H9 (cell line): ENCODE measurements around the gene MMP14. TPM values are rescaled to one million over a fixed set of nuclear protein-coding genes. Genes with fewer than 3 reads are reported as not detected.

Experiments used
- DNase-seq: peaks from one replicate; pipeline ENCODE4 v3.0.0-alpha.2; 2017
- H2AFZ ChIP-seq: one replicate; pipeline ENCODE4 v1.6.1; 2013; ENCODE audit warnings: mild to moderate bottlenecking, low read length, control low read depth, moderate library complexity
- H2AK5ac ChIP-seq: 2 replicates; pipeline ENCODE4 v1.6.1; 2013; ENCODE audit warnings: low read length, control low read depth, mixed read lengths; ENCODE audit not compliant: insufficient read length
- H2BK120ac ChIP-seq: one replicate; pipeline ENCODE4 v1.6.1; 2013; ENCODE audit warnings: low read depth, mild to moderate bottlenecking, low read length, control low read depth, inconsistent platforms; ENCODE audit not compliant: poor library complexity, severe bottlenecking
- H2BK12ac ChIP-seq: 2 replicates; pipeline ENCODE4 v1.6.1; 2013; ENCODE audit warnings: low read length, control low read depth, mixed read lengths, low read depth; ENCODE audit not compliant: insufficient read length
- H2BK15ac ChIP-seq: 2 replicates; pipeline ENCODE4 v1.6.1; 2013; ENCODE audit warnings: low read depth, low read length, control low read depth
- H2BK20ac ChIP-seq: one replicate; pipeline ENCODE4 v1.6.1; 2013; ENCODE audit warnings: low read depth, mild to moderate bottlenecking, low read length, control low read depth, inconsistent platforms; ENCODE audit not compliant: poor library complexity, severe bottlenecking
- H2BK5ac ChIP-seq: 2 replicates; pipeline ENCODE4 v1.6.1; 2013; ENCODE audit warnings: low read length, control low read depth, mixed read lengths; ENCODE audit not compliant: insufficient read length
- H3K14ac ChIP-seq: 2 replicates; pipeline ENCODE4 v1.6.1; 2013; ENCODE audit warnings: low read length, control low read depth; ENCODE audit not compliant: insufficient read depth
- H3K18ac ChIP-seq: 2 replicates; pipeline ENCODE4 v1.6.1; 2013; ENCODE audit warnings: low read depth, mild to moderate bottlenecking, mixed read lengths, low read length, control low read depth; ENCODE audit not compliant: insufficient read length
- H3K23ac ChIP-seq: 2 replicates; pipeline ENCODE4 v1.6.1; 2013; ENCODE audit warnings: low read length, control low read depth, mixed read lengths, low read depth; ENCODE audit not compliant: insufficient read length
- H3K23me2 ChIP-seq: 2 replicates; pipeline ENCODE4 v1.6.1; 2013; ENCODE audit warnings: low read depth, mild to moderate bottlenecking, mixed read lengths, low read length, control low read depth; ENCODE audit not compliant: insufficient read length, poor library complexity, severe bottlenecking
- H3K27ac ChIP-seq: 2 replicates; pipeline ENCODE4 v1.5.1; 2013; ENCODE audit warnings: low read length, control low read depth, mixed read lengths, low read depth; ENCODE audit not compliant: insufficient read length
- H3K27me3 ChIP-seq: 2 replicates; pipeline ENCODE4 v1.6.1; 2013; ENCODE audit warnings: low read length, control low read depth, inconsistent platforms; ENCODE audit not compliant: insufficient read depth
- H3K4ac ChIP-seq: 2 replicates; pipeline ENCODE4 v1.6.1; 2013; ENCODE audit warnings: low read depth, mild to moderate bottlenecking, control low read depth, inconsistent platforms, low read length, moderate library complexity
- H3K4me1 ChIP-seq: 2 replicates; pipeline ENCODE4 v1.6.1; 2013; ENCODE audit warnings: low read length, control low read depth, inconsistent platforms; ENCODE audit not compliant: insufficient read depth
- H3K4me2 ChIP-seq: 2 replicates; pipeline ENCODE4 v1.6.1; 2013; ENCODE audit warnings: low read length, control low read depth, mixed read lengths; ENCODE audit not compliant: insufficient read length, insufficient read depth
- H3K56ac ChIP-seq: 2 replicates; pipeline ENCODE4 v1.6.1; 2013; ENCODE audit warnings: low read depth, mild to moderate bottlenecking, mixed read lengths, low read length, control low read depth; ENCODE audit not compliant: insufficient read length
- H3K79me1 ChIP-seq: 2 replicates; pipeline ENCODE4 v1.6.1; 2013; ENCODE audit warnings: low read depth, mild to moderate bottlenecking, moderate library complexity, low read length, control low read depth, inconsistent platforms; ENCODE audit not compliant: insufficient read depth, poor library complexity, severe bottlenecking
- H3K79me2 ChIP-seq: 2 replicates; pipeline ENCODE4 v1.6.1; 2013; ENCODE audit warnings: low read length, control low read depth, inconsistent platforms; ENCODE audit not compliant: insufficient read depth
- H3K9ac ChIP-seq: 2 replicates; pipeline ENCODE4 v1.6.1; 2013; ENCODE audit warnings: low read length, control low read depth, mixed read lengths; ENCODE audit not compliant: insufficient read length; ENCODE audit errors: extremely low read depth
- H3K9me3 ChIP-seq: one replicate; pipeline ENCODE4 v1.6.1; 2013; ENCODE audit warnings: low read depth, low read length, inconsistent platforms; ENCODE audit not compliant: control insufficient read depth
- H3T11ph ChIP-seq: one replicate; pipeline ENCODE4 v1.6.1; 2013; ENCODE audit warnings: mild to moderate bottlenecking, low read length, control low read depth, inconsistent platforms
- H4K20me1 ChIP-seq: one replicate; pipeline ENCODE4 v1.6.1; 2013; ENCODE audit not compliant: control insufficient read depth, insufficient read length, insufficient read depth
- H4K5ac ChIP-seq: 2 replicates; pipeline ENCODE4 v1.6.1; 2013; ENCODE audit warnings: low read depth, mild to moderate bottlenecking, mixed read lengths, low read length, control low read depth; ENCODE audit not compliant: insufficient read length
- H4K8ac ChIP-seq: replicated peaks from 2 replicates; pipeline ENCODE4 v1.6.1; 2013; ENCODE audit warnings: low read length, control low read depth, mixed read lengths, low read depth; ENCODE audit not compliant: insufficient read length
- H4K91ac ChIP-seq: 2 replicates; pipeline ENCODE4 v1.6.1; 2013; ENCODE audit warnings: low read depth, mild to moderate bottlenecking, moderate library complexity, mixed read lengths, low read length, control low read depth; ENCODE audit not compliant: insufficient read length
- H3K27ac Mint-ChIP-seq, 3 experiments: 2 replicates in 2 of 3; 3 replicates in 1 of 3; pipeline ENCODE4 v1.8.0; 2020 to 2021; ENCODE audit warnings: mixed read lengths in 3 of 3, mild to moderate bottlenecking in 1 of 3, moderate library complexity in 1 of 3
- H3K27me3 Mint-ChIP-seq: 2 replicates; pipeline ENCODE4 v1.8.0; 2021; ENCODE audit warnings: low read depth, mild to moderate bottlenecking, moderate library complexity, mixed read lengths
- H3K36me3 Mint-ChIP-seq, 3 experiments: 2 replicates in 2 of 3; 3 replicates in 1 of 3; pipeline ENCODE4 v1.8.0; 2020 to 2021; ENCODE audit warnings: low read depth in 3 of 3, mixed read lengths in 3 of 3; ENCODE audit not compliant: insufficient read depth in 1 of 3
- H3K4me1 Mint-ChIP-seq, 2 experiments: 2 replicates each; pipeline ENCODE4 v1.8.0; 2020; ENCODE audit warnings: mixed read lengths in 2 of 2
- H3K4me3 Mint-ChIP-seq, 2 experiments: 2 replicates in 1 of 2; 3 replicates in 1 of 2; pipeline ENCODE4 v1.8.0; 2020 to 2021; ENCODE audit warnings: mild to moderate bottlenecking in 2 of 2, mixed read lengths in 2 of 2, moderate library complexity in 1 of 2
- H3K9me3 Mint-ChIP-seq, 2 experiments: 2 replicates in 1 of 2; 3 replicates in 1 of 2; pipeline ENCODE4 v1.8.0; 2020; ENCODE audit warnings: mild to moderate bottlenecking in 2 of 2, mixed read lengths in 2 of 2, moderate library complexity in 1 of 2
- WGBS: extraction: QIAGEN DNeasy Blood & Tissue Kit; methylation state at CpG from one replicate; pipeline ENCODE4 v1.1.7; 2013; ENCODE audit warnings: missing lambda C conversion rate, low lambda C conversion rate, mixed read lengths; ENCODE audit not compliant: insufficient read length; ENCODE audit errors: extremely low coverage; 5-methylcytosine and 5-hydroxymethylcytosine counted together
- total RNA-seq: library from RNA; stranded (reverse); gene quantifications from 2 replicates; pipeline ENCODE4 v1.2.1, GENCODE V29; 2021
- TF ChIP-seq, protein P1 (sequence below): fragments of 200-600 bp; sonication (generic); conservative IDR thresholded peaks from 3 replicates; pipeline ENCODE4 v1.8.0; 2021; ENCODE audit warnings: antibody characterized with exemption, mild to moderate bottlenecking

Gene MMP14
- total RNA-seq, 1 experiment from 2014 or later: 56.5 TPM

DNA sequence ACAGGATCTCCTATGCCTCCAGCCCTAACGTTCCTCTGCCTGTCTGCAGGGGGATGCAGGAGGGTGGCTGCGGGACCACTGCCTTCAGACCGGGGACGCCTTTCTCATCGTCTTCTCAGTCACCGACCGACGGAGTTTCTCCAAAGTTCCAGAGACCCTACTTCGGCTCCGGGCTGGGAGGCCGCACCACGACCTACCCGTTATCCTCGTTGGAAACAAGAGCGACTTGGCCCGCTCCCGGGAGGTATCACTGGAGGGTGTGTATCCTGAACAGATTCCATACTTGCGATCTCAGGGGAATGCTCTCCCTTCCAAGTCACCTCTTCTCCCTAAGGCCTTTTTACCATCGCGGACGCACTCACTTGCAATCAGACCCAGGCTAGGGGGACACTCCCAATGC lies 49.6 kb downstream of the MMP14 start:
- no CpG with 5 or more reads among the region's 21 CpGs for WGBS
- H2AFZ ChIP-seq: no peak overlapping the region

More for the DNA sequence above, 49.6 kb downstream of the MMP14 start:
- H3K9me3 ChIP-seq: no peaks in the 10 kb centered on the region
- peak overlapping the region in 1 of 3 experiments; percentile 33; a peak in 1 of 7 replicates for H3K27ac Mint-ChIP-seq
- H3K4me1 Mint-ChIP-seq: peaks cover 35 to 42% of the 10 kb centered on the region in 2 experiments
- no peaks in the 10 kb centered on the region for H3K79me2 ChIP-seq
- H3K56ac ChIP-seq: no peak overlapping the region
- no peak overlapping the region for H2AK5ac ChIP-seq
- no peaks in the 10 kb centered on the region for H3K79me1 ChIP-seq
- no peak overlapping the region for H2BK12ac ChIP-seq
- H3K18ac ChIP-seq: no peak overlapping the region
- H3K14ac ChIP-seq: peak overlapping the region; percentile 10; the same call in 1 of the 2 replicates
- no peak overlapping the region for H2BK5ac ChIP-seq
- peaks cover 3% of the 10 kb centered on the region; the same call in 1 of the 2 replicates for H3K27me3 ChIP-seq
- H3K4me3 Mint-ChIP-seq: peak overlapping the region; percentile 87 to 93
- H3K23me2 ChIP-seq: peaks cover 13% of the 10 kb centered on the region
- no peak overlapping the region for H2BK120ac ChIP-seq
- peaks cover 37% of the 10 kb centered on the region for H3K27me3 Mint-ChIP-seq
- H3K4ac ChIP-seq: no peak overlapping the region
- no peak for DNase-seq
- no peak overlapping the region for H3T11ph ChIP-seq
- no peak overlapping the region for H3K27ac ChIP-seq
- H4K8ac ChIP-seq: no peak overlapping the region
- no peaks in the 10 kb centered on the region for H4K20me1 ChIP-seq
- H3K36me3 Mint-ChIP-seq: peaks cover 0 to 11% (median 6%) of the 10 kb centered on the region in 3 experiments; a peak in 3 of 7 replicates
- H2BK15ac ChIP-seq: no peak overlapping the region
- no peak overlapping the region for H4K5ac ChIP-seq
- TF ChIP-seq, protein P1, sequence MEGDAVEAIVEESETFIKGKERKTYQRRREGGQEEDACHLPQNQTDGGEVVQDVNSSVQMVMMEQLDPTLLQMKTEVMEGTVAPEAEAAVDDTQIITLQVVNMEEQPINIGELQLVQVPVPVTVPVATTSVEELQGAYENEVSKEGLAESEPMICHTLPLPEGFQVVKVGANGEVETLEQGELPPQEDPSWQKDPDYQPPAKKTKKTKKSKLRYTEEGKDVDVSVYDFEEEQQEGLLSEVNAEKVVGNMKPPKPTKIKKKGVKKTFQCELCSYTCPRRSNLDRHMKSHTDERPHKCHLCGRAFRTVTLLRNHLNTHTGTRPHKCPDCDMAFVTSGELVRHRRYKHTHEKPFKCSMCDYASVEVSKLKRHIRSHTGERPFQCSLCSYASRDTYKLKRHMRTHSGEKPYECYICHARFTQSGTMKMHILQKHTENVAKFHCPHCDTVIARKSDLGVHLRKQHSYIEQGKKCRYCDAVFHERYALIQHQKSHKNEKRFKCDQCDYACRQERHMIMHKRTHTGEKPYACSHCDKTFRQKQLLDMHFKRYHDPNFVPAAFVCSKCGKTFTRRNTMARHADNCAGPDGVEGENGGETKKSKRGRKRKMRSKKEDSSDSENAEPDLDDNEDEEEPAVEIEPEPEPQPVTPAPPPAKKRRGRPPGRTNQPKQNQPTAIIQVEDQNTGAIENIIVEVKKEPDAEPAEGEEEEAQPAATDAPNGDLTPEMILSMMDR: no peak
- no peak overlapping the region for H3K23ac ChIP-seq
- peak overlapping the region; percentile 73 for H3K4me2 ChIP-seq
- no peaks in the 10 kb centered on the region; the same call in 1 of the 2 replicates for H3K4me1 ChIP-seq
- H3K9me3 Mint-ChIP-seq: no peaks in the 10 kb centered on the region; a peak in 1 of 5 replicates
- no peak overlapping the region for H4K91ac ChIP-seq
- peak overlapping the region; percentile 6 for H3K9ac ChIP-seq
- H2BK20ac ChIP-seq: no peak overlapping the region
